ENCODE measurements around the gene IQCM.

DNA sequence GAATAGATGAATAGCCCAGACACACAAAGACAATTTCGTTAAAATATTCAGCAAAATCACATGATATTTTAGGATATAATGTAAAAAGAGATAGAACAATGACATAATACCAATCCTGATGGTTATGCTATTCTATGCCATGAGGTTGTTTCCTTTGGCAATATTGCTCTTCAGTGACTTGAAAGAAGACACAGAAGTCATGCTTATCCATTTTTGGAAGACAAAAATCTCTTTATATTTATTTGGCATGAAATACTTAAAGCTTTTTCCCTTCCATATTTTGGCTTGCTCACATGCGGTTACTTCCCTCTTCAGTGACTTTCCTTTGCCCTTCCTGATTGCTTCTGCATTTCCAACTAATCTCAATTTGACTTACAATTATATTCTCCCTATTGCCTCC lies 314.8 kb downstream of the IQCM start:
- TF ChIP-seq GATA3 (IDR thresholded peaks at IDR 0.05; ENCODE audit: low read depth, low read length): no peak
- TF ChIP-seq GATA2 (IDR thresholded peaks at IDR 0.05; ENCODE audit: low read depth, low read length): no peak
